PC-3 (cell line): ENCODE measurements around the gene NOS1. TPM values are rescaled to one million over a fixed set of nuclear protein-coding genes. Genes with fewer than 3 reads are reported as not detected.
A peak's percentile ranks its signal among the peaks of the same experiment; 100 is the strongest.

ENCODE experiments used
- ATAC-seq: fragments of 200-7000 bp; cut with Tn5 transposase; 2 replicates; pipeline ENCODE4 v1.9.1; 2020; ENCODE audit warnings: mild to moderate bottlenecking, moderate library complexity
- BruUV-seq: library from RNA; stranded (reverse); fragments of 400-500 nt; replicated peaks from 2 replicates; lab custom pipeline; 2021; lab: Mats Ljungman, UMichigan
- CTCF ChIA-PET: fragments of 300-600 bp; sonication (Branson Sonifier 250); formaldehyde crosslinking; loops from one replicate; lab custom pipeline; 2022; ENCODE audit warnings: antibody characterized with exemption; lab: Charles Lee
- POLR2A ChIA-PET: fragments of 300-600 bp; sonication (Branson Sonifier 250); formaldehyde crosslinking; loops from one replicate; lab custom pipeline; 2022; ENCODE audit warnings: antibody characterized with exemption; ENCODE audit not compliant: unreplicated experiment; lab: Charles Lee
- DNase-seq: peaks from one replicate; pipeline ENCODE4 v3.0.0-alpha.2; 2015
- H2AFZ ChIP-seq: fragments of 300-600 bp; sonication (generic); 2 replicates; pipeline ENCODE4 v1.6.0; 2016; ENCODE audit warnings: antibody characterized with exemption, low read length
- H3F3A ChIP-seq: fragments of 300-600 bp; sonication (generic); one replicate; pipeline ENCODE4 v1.6.0; 2017; ENCODE audit warnings: antibody characterized with exemption, low read length, control low read depth, mild to moderate bottlenecking; ENCODE audit not compliant: unreplicated experiment
- H3K27ac ChIP-seq: fragments of 300-600 bp; sonication (generic); 2 replicates; pipeline ENCODE4 v1.5.1; 2016; ENCODE audit warnings: mild to moderate bottlenecking, low read length
- H3K27me3 ChIP-seq: fragments of 300-600 bp; sonication (generic); 2 replicates; pipeline ENCODE4 v1.6.1; 2016; ENCODE audit warnings: low read length, mixed read lengths
- H3K36me3 ChIP-seq: fragments of 300-600 bp; sonication (generic); 2 replicates; pipeline ENCODE4 v1.6.1; 2016; ENCODE audit warnings: low read depth, mixed run types, low read length, mixed read lengths
- H3K4me1 ChIP-seq: fragments of 300-600 bp; sonication (generic); 2 replicates; pipeline ENCODE4 v1.5.1; 2016; ENCODE audit warnings: low read length; ENCODE audit not compliant: insufficient read depth
- H3K4me2 ChIP-seq: fragments of 300-600 bp; sonication (generic); 2 replicates; pipeline ENCODE4 v1.6.0; 2016; ENCODE audit warnings: low read length
- H3K4me3 ChIP-seq: fragments of 300-600 bp; sonication (generic); 2 replicates; pipeline ENCODE4 v1.5.1; 2016; ENCODE audit warnings: mild to moderate bottlenecking, low read length, mixed read lengths
- H3K79me2 ChIP-seq: fragments of 300-600 bp; sonication (generic); 2 replicates; pipeline ENCODE4 v1.6.1; 2017; ENCODE audit warnings: low read length, mixed read lengths
- H3K9ac ChIP-seq: fragments of 300-600 bp; sonication (generic); 2 replicates; pipeline ENCODE4 v1.6.0; 2016; ENCODE audit warnings: mild to moderate bottlenecking, low read length
- H3K9me2 ChIP-seq: fragments of 300-600 bp; sonication (generic); replicated peaks from 2 replicates; pipeline ENCODE4 v1.6.1; 2016; ENCODE audit warnings: mixed run types, low read length, mixed read lengths
- H3K9me3 ChIP-seq: fragments of 300-600 bp; sonication (generic); 2 replicates; pipeline ENCODE4 v1.6.1; 2016; ENCODE audit warnings: low read length, mixed read lengths
- H4K20me1 ChIP-seq: fragments of 300-600 bp; sonication (generic); 2 replicates; pipeline ENCODE4 v1.6.1; 2016; ENCODE audit warnings: low read length, mixed read lengths
- EZH2 ChIP-seq: fragments of 300-600 bp; sonication (generic); IDR thresholded peaks from one replicate; pipeline ENCODE4 v1.6.1; 2017; ENCODE audit warnings: antibody characterized with exemption, mild to moderate bottlenecking, low read length; ENCODE audit not compliant: unreplicated experiment
- EZH2phosphoT487 ChIP-seq: fragments of 300-600 bp; sonication (generic); IDR thresholded peaks from 2 replicates; pipeline ENCODE4 v1.6.1; 2018; ENCODE audit warnings: mild to moderate bottlenecking, antibody characterized with exemption, low read length, borderline replicate concordance
- intact Hi-C: fragments of 100-400 bp; cut with micrococcal nuclease; formaldehyde crosslinking; loops from 2 replicates; pipeline ENCODE4 v1.9.0; 2023
- total RNA-seq: library from RNA; depleted of rRNA; stranded (reverse); fragments of >200 nt; gene quantifications from 2 replicates; pipeline ENCODE4 v1.2.3, GENCODE V29; 2014; rRNA removed
- TF ChIP-seq, protein P1 (sequence below): fragments of 300-600 bp; sonication (generic); conservative IDR thresholded peaks from 2 replicates; pipeline ENCODE4 v1.5.1; 2017; ENCODE audit warnings: antibody characterized with exemption, low read depth, mild to moderate bottlenecking, low read length

NOS1 gene
- total RNA-seq, 1 experiment from 2014 or later = 0.11 TPM

GRCh38 chr12:117159674-117160073, 201.8 kb downstream of the NOS1 start:
- ChIA-PET CTCF (no interaction called here), POLR2A (no interaction called here)
- Histone ChIP-seq H3K4me2 (no peak overlapping the region), H3K4me3 (no peak overlapping the region), H3K79me2 (no peaks in the 10 kb centered on the region), H3K36me3 (peaks cover 68% of the 10 kb centered on the region), H3K4me1 (no peaks in the 10 kb centered on the region), H3F3A (no peaks in the 10 kb centered on the region), H4K20me1 (no peaks in the 10 kb centered on the region), H3K9me2 (no peaks in the 10 kb centered on the region), H3K27me3 (no peaks in the 10 kb centered on the region), H3K9me3 (no peaks in the 10 kb centered on the region), H3K27ac (no peak overlapping the region), H3K9ac (no peak overlapping the region), H2AFZ (no peak overlapping the region)
- no TSS peak for BruUV-seq
- no peak for ATAC-seq
- DNase-seq = no peak
- intact Hi-C loops = no loop called here
- TF ChIP-seq EZH2 (no peak), EZH2phosphoT487 (no peak)
- TF ChIP-seq, protein P1, sequence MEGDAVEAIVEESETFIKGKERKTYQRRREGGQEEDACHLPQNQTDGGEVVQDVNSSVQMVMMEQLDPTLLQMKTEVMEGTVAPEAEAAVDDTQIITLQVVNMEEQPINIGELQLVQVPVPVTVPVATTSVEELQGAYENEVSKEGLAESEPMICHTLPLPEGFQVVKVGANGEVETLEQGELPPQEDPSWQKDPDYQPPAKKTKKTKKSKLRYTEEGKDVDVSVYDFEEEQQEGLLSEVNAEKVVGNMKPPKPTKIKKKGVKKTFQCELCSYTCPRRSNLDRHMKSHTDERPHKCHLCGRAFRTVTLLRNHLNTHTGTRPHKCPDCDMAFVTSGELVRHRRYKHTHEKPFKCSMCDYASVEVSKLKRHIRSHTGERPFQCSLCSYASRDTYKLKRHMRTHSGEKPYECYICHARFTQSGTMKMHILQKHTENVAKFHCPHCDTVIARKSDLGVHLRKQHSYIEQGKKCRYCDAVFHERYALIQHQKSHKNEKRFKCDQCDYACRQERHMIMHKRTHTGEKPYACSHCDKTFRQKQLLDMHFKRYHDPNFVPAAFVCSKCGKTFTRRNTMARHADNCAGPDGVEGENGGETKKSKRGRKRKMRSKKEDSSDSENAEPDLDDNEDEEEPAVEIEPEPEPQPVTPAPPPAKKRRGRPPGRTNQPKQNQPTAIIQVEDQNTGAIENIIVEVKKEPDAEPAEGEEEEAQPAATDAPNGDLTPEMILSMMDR = no peak

DNA sequence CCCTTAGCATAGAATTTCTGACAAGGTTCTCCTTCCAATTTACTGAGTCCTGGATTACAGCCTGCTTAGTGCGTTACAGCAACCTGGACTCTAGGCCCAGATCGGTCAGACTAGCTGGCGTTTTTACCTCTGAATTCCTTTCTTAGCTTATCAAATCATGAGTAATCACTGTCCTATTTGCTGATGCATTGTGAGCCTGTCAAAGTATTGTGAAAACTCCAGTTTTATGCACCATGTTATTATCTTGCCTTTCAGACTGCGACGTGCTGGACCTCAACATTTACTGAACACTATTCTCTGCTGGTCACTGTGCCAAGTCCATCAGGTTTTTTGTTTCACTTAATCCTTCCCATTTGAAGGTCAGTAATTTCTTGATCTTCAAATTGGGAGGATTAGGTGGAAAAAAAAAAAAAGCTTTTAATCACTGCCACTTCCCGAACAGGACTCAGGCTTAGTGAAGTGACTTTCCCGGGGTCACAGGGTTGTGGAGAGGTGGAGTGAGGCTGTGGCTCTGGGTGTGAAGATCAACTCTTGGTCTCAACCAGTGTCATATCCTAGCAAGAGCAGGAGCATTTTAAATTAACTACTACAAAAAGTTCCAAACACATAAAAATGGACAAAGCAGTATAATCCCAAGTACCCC, 202.4 kb downstream of the NOS1 start:
- H3K4me2 ChIP-seq = no peak overlapping the region
- peak; percentile 14 for DNase-seq
- POLR2A ChIA-PET = no interaction called here
- no peak overlapping the region for H3K27ac ChIP-seq
- intact Hi-C loops = no loop called here
- ATAC-seq = no peak
- no peaks in the 10 kb centered on the region for H3K9me3 ChIP-seq
- H3K9me2 ChIP-seq = no peaks in the 10 kb centered on the region
- no peaks in the 10 kb centered on the region for H3K79me2 ChIP-seq
- no peak overlapping the region for H3K9ac ChIP-seq
- H3F3A ChIP-seq = no peaks in the 10 kb centered on the region
- no TSS peak for BruUV-seq
- H4K20me1 ChIP-seq = no peaks in the 10 kb centered on the region
- no peaks in the 10 kb centered on the region for H3K4me1 ChIP-seq
- TF ChIP-seq EZH2 (no peak), EZH2phosphoT487 (no peak)
- TF ChIP-seq, protein P1 = no peak
- no peaks in the 10 kb centered on the region for H3K27me3 ChIP-seq
- no peak overlapping the region for H2AFZ ChIP-seq
- peaks cover 72% of the 10 kb centered on the region for H3K36me3 ChIP-seq
- H3K4me3 ChIP-seq = no peak overlapping the region
- CTCF ChIA-PET = no interaction called here

Other genes with a start within 250 kb of the NOS1 start
- 230 and 321 TPM in 2 replicates for gene FBXO21, start 171.2 kb downstream of the NOS1 start, total RNA-seq